SK-N-SH treated with all-trans-retinoic acid at 6 μM for 48 hours (cell line): ENCODE measurements around the gene MRPL36.

ENCODE experiments used
- ATAC-seq: fragments of 200-7000 bp; cut with Tn5 transposase; 3 replicates; pipeline ENCODE4 v1.9.1; 2020; ENCODE audit warnings: mild to moderate bottlenecking, moderate library complexity
- BACH2 ChIP-seq: fragments of 250-450 bp; sonication (Bioruptor Pico); IDR thresholded peaks from 2 replicates; pipeline ENCODE4 v1.9.0; 2021; ENCODE audit warnings: mild to moderate bottlenecking, borderline replicate concordance
- CSDC2 ChIP-seq: fragments of 250-450 bp; sonication (Bioruptor Pico); IDR thresholded peaks from 2 replicates; pipeline ENCODE4 v1.5.0; 2020; ENCODE audit warnings: mild to moderate bottlenecking, moderate library complexity
- ESRRG ChIP-seq: fragments of 250-450 bp; sonication (Bioruptor Pico); IDR thresholded peaks from 2 replicates; pipeline ENCODE4 v1.6.1; 2021; ENCODE audit warnings: mild to moderate bottlenecking
- GLIS3 ChIP-seq: fragments of 250-450 bp; sonication (Bioruptor Pico); IDR thresholded peaks from 2 replicates; pipeline ENCODE4 v1.5.0; 2020; ENCODE audit warnings: mild to moderate bottlenecking, moderate library complexity
- ISL1 ChIP-seq: fragments of 250-450 bp; sonication (Bioruptor Pico); IDR thresholded peaks from 2 replicates; pipeline ENCODE4 v2.1.2; 2022; ENCODE audit warnings: mild to moderate bottlenecking, moderate library complexity
- OSR1 ChIP-seq: fragments of 250-450 bp; sonication (Bioruptor Pico); IDR thresholded peaks from 2 replicates; pipeline ENCODE4 v1.8.0; 2022; ENCODE audit warnings: moderate library complexity, mild to moderate bottlenecking, inconsistent platforms
- POU6F1 ChIP-seq: fragments of 250-450 bp; sonication (Bioruptor Pico); IDR thresholded peaks from 2 replicates; pipeline ENCODE4 v1.8.0; 2021; ENCODE audit warnings: low read depth, mild to moderate bottlenecking, moderate library complexity, borderline replicate concordance
- PPARA ChIP-seq: fragments of 250-450 bp; sonication (Bioruptor Pico); IDR thresholded peaks from 2 replicates; pipeline ENCODE4 v1.5.0; 2020; ENCODE audit warnings: mild to moderate bottlenecking, borderline replicate concordance
- RARB ChIP-seq: fragments of 250-450 bp; sonication (Bioruptor Pico); IDR thresholded peaks from 2 replicates; pipeline ENCODE4 v1.8.0; 2021; ENCODE audit warnings: mild to moderate bottlenecking, moderate library complexity
- SNAI2 ChIP-seq: fragments of 250-450 bp; sonication (Bioruptor Pico); IDR thresholded peaks from 2 replicates; pipeline ENCODE4 v1.5.0; 2020; ENCODE audit warnings: mild to moderate bottlenecking, moderate library complexity
- TCF4 ChIP-seq: fragments of 250-450 bp; sonication (Bioruptor Pico); IDR thresholded peaks from 2 replicates; pipeline ENCODE4 v1.8.0; 2021; ENCODE audit warnings: mild to moderate bottlenecking, moderate library complexity, borderline replicate concordance
- TOX ChIP-seq: fragments of 250-450 bp; sonication (Bioruptor Pico); IDR thresholded peaks from 2 replicates; pipeline ENCODE4 v1.8.0; 2021; ENCODE audit warnings: mild to moderate bottlenecking, moderate library complexity, borderline replicate concordance
- TSHZ2 ChIP-seq: fragments of 250-450 bp; sonication (Bioruptor Pico); IDR thresholded peaks from 2 replicates; pipeline ENCODE4 v1.5.0; 2020; ENCODE audit warnings: mild to moderate bottlenecking, moderate library complexity
- ZC3H10 ChIP-seq: fragments of 250-450 bp; sonication (Bioruptor Pico); IDR thresholded peaks from 2 replicates; pipeline ENCODE4 v1.5.1; 2021; ENCODE audit warnings: mild to moderate bottlenecking, moderate library complexity
- ZFP30 ChIP-seq: fragments of 450-650 bp; formaldehyde crosslinking; IDR thresholded peaks from 2 replicates; pipeline ENCODE4 v1.5.0; 2022; ENCODE audit warnings: mild to moderate bottlenecking, moderate library complexity
- ZNF565 ChIP-seq: fragments of 450-650 bp; formaldehyde crosslinking; conservative IDR thresholded peaks from 2 replicates; pipeline ENCODE4 v1.5.0; 2020; ENCODE audit warnings: low read depth, mild to moderate bottlenecking, moderate library complexity
- ZNF70 ChIP-seq: fragments of 450-650 bp; formaldehyde crosslinking; IDR thresholded peaks from 2 replicates; pipeline ENCODE4 v1.5.0; 2020; ENCODE audit warnings: mild to moderate bottlenecking, moderate library complexity
- ZNF8 ChIP-seq: fragments of 450-650 bp; formaldehyde crosslinking; IDR thresholded peaks from 2 replicates; pipeline ENCODE4 v1.5.0; 2020; ENCODE audit warnings: mild to moderate bottlenecking, moderate library complexity
- TF ChIP-seq, protein P1 (sequence below): fragments of 250-450 bp; sonication (Bioruptor Pico); IDR thresholded peaks from 2 replicates; pipeline ENCODE4 v1.5.1; 2020; ENCODE audit warnings: low read depth, mild to moderate bottlenecking, moderate library complexity
- TF ChIP-seq, protein P2 (sequence below): fragments of 250-450 bp; sonication (Bioruptor Pico); IDR thresholded peaks from 2 replicates; pipeline ENCODE4 v1.5.1; 2021; ENCODE audit warnings: mild to moderate bottlenecking, moderate library complexity
- TF ChIP-seq, protein P3 (sequence below): fragments of 250-450 bp; sonication (Bioruptor Pico); IDR thresholded peaks from 2 replicates; pipeline ENCODE4 v1.8.0; 2020; ENCODE audit warnings: mild to moderate bottlenecking, moderate library complexity, borderline replicate concordance

Gene MRPL36

DNA sequence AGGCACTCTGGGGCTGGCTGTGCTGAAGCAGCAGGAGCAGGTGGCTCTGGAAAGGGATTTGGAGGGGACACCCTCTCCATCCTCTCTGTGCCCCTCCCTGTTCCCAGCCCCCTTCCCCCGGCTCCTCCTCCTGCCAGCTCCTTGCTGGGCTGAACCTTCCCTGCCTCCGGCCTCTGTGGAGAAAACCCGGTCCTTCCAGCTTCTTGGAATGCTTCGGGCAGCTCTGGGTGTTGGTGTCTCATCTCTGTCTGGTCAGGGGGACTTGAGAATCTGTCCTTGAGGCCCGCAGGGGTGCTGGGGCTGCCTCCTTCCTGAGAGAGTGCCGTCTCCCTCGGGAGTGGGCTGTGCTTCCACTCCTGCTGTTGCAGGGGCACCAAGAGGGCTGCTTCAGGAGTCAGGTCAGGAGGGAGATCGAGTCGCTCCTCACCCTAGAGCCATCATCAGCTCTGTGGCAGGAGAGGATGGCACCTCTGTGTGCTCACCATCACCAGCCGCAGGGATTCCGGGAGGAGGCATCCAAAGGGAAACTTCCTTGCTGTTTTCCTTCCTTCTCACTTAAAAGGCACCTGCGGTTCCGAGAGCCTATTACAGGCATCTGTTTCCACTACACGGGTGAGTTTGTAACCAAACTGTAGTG lies 32.2 kb upstream of the MRPL36 start:
- TF ChIP-seq TCF4 (CRISPR knock-in tag): no peak
- TF ChIP-seq, protein P1, sequence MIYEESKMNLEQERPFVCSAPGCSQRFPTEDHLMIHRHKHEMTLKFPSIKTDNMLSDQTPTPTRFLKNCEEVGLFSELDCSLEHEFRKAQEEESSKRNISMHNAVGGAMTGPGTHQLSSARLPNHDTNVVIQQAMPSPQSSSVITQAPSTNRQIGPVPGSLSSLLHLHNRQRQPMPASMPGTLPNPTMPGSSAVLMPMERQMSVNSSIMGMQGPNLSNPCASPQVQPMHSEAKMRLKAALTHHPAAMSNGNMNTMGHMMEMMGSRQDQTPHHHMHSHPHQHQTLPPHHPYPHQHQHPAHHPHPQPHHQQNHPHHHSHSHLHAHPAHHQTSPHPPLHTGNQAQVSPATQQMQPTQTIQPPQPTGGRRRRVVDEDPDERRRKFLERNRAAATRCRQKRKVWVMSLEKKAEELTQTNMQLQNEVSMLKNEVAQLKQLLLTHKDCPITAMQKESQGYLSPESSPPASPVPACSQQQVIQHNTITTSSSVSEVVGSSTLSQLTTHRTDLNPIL (CRISPR knock-in tag): no peak
- TF ChIP-seq ESRRG: no peak
- TF ChIP-seq OSR1 (CRISPR knock-in tag): no peak
- no peak for TF ChIP-seq TOX (CRISPR knock-in tag)
- TF ChIP-seq ZC3H10 (CRISPR knock-in tag): no peak
- TF ChIP-seq, protein P2, sequence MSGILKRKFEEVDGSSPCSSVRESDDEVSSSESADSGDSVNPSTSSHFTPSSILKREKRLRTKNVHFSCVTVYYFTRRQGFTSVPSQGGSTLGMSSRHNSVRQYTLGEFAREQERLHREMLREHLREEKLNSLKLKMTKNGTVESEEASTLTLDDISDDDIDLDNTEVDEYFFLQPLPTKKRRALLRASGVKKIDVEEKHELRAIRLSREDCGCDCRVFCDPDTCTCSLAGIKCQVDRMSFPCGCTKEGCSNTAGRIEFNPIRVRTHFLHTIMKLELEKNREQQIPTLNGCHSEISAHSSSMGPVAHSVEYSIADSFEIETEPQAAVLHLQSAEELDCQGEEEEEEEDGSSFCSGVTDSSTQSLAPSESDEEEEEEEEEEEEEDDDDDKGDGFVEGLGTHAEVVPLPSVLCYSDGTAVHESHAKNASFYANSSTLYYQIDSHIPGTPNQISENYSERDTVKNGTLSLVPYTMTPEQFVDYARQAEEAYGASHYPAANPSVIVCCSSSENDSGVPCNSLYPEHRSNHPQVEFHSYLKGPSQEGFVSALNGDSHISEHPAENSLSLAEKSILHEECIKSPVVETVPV (CRISPR knock-in tag): no peak
- no peak for TF ChIP-seq GLIS3 (CRISPR knock-in tag)
- no peak for TF ChIP-seq ZNF70
- TF ChIP-seq ZNF565 (CRISPR knock-in tag): no peak
- TF ChIP-seq ZNF8 (CRISPR knock-in tag): no peak
- TF ChIP-seq CSDC2 (CRISPR knock-in tag): no peak
- no peak for TF ChIP-seq ISL1 (CRISPR knock-in tag)
- TF ChIP-seq POU6F1: no peak
- no peak for TF ChIP-seq PPARA
- TF ChIP-seq TSHZ2: no peak
- no peak for TF ChIP-seq ZFP30 (CRISPR knock-in tag)
- TF ChIP-seq, protein P3, sequence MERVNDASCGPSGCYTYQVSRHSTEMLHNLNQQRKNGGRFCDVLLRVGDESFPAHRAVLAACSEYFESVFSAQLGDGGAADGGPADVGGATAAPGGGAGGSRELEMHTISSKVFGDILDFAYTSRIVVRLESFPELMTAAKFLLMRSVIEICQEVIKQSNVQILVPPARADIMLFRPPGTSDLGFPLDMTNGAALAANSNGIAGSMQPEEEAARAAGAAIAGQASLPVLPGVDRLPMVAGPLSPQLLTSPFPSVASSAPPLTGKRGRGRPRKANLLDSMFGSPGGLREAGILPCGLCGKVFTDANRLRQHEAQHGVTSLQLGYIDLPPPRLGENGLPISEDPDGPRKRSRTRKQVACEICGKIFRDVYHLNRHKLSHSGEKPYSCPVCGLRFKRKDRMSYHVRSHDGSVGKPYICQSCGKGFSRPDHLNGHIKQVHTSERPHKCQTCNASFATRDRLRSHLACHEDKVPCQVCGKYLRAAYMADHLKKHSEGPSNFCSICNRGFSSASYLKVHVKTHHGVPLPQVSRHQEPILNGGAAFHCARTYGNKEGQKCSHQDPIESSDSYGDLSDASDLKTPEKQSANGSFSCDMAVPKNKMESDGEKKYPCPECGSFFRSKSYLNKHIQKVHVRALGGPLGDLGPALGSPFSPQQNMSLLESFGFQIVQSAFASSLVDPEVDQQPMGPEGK (CRISPR knock-in tag): no peak

DNA sequence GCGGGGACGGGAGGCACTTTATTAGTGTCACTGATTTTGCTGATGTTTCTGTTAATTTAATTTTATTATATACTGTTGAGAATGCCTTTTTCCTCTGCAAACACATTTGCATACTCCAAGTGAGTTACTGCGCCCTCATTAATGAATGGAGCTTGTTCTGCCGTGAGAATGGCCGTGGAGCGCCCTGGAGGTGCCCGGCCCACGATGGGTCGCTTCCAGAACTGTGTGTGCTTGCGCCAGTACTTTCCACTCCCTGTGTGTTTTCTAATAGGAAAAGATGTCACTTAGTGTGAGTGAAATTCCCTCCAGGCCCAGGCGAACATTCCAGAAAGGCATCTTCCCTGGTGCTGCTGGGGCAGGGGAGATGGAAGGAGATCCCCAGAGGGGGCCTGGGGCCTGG lies 31.6 kb upstream of the MRPL36 start:
- ATAC-seq: no peak
- TF ChIP-seq RARB (CRISPR knock-in tag) (no peak), ZFP30 (CRISPR knock-in tag) (no peak), SNAI2 (CRISPR knock-in tag) (no peak), CSDC2 (CRISPR knock-in tag) (no peak), ZNF70 (no peak), TSHZ2 (no peak), ZNF8 (CRISPR knock-in tag) (no peak), POU6F1 (no peak), ISL1 (CRISPR knock-in tag) (no peak), OSR1 (CRISPR knock-in tag) (no peak), ESRRG (no peak), TCF4 (CRISPR knock-in tag) (no peak), BACH2 (CRISPR knock-in tag) (no peak), PPARA (no peak), GLIS3 (CRISPR knock-in tag) (no peak)
- TF ChIP-seq, protein P3 (CRISPR knock-in tag): no peak

More for the DNA sequence above, 32.2 kb upstream of the MRPL36 start:
- no peak for ATAC-seq
